HepG2 (cell line): ENCODE results near the gene ACOT8. TPM values are rescaled to one million over a fixed set of nuclear protein-coding genes. Genes with fewer than 3 reads are reported as not detected.

Source experiments
- ATAC-seq: fragments of 200-7000 bp; cut with Tn5 transposase; 3 replicates; pipeline ENCODE4 v1.9.1; 2020; ENCODE audit warnings: mild to moderate bottlenecking, moderate library complexity
- BruUV-seq: library from RNA; stranded (reverse); fragments of 400-500 nt; replicated peaks from 2 replicates; lab custom pipeline; 2021; lab: Mats Ljungman, UMichigan
- CTCF ChIA-PET: fragments of 300-600 bp; formaldehyde crosslinking; extraction: SDS; loops from one replicate; lab custom pipeline; 2021; ENCODE audit warnings: low total read pairs, inconsistent platforms, low intra/inter-chr PET ratio; lab: Yijun Ruan, JAX
- POLR2A ChIA-PET: fragments of 350-600 bp; sonication (Branson Sonifier 250); formaldehyde crosslinking; loops from one replicate; lab custom pipeline; 2020; ENCODE audit warnings: antibody characterized with exemption, inconsistent platforms; lab: Yijun Ruan, JAX
- DNase-seq: peaks from one replicate; pipeline ENCODE4 v3.0.0-alpha.2; 2015; ENCODE audit warnings: low spot score
- FAIRE-seq: peaks from 3 replicates; lab custom pipeline; 2011; peaks lifted over from hg19 to GRCh38; lab: Jason Lieb, UNC
- H2AFZ ChIP-seq: one replicate; pipeline ENCODE4 v1.6.1; 2011; ENCODE audit warnings: low read length, inconsistent platforms
- H3K27ac ChIP-seq: fragments of 300-600 bp; 3 replicates; pipeline ENCODE4 v1.8.0; 2011; ENCODE audit warnings: mixed run types, mild to moderate bottlenecking, mixed read lengths, low read length, inconsistent platforms; ENCODE audit not compliant: insufficient read depth; ENCODE audit errors: extremely low read length
- H3K27me3 ChIP-seq, 2 experiments: fragments of 200-600 bp in 1 of 2; 2 replicates in 1 of 2; 3 replicates in 1 of 2; pipeline versions ENCODE4 v1.6.0 to v1.8.0; 2011; ENCODE audit warnings: low read length in 2 of 2, mild to moderate bottlenecking in 2 of 2, moderate library complexity in 2 of 2, inconsistent platforms in 1 of 2; ENCODE audit not compliant: insufficient read depth in 2 of 2, control insufficient read depth in 1 of 2
- H3K36me3 ChIP-seq, 2 experiments: fragments of 200-600 bp in 1 of 2; replicated peaks in 1 of 2; 2 replicates in 1 of 2; 3 replicates in 1 of 2; pipeline versions ENCODE4 v1.5.1 to v1.8.0; 2011; ENCODE audit warnings: low read length in 2 of 2, inconsistent platforms in 1 of 2; ENCODE audit not compliant: insufficient read depth in 2 of 2, control insufficient read depth in 1 of 2
- H3K4me1 ChIP-seq: 2 replicates; pipeline ENCODE4 v1.5.1; 2012; ENCODE audit warnings: low read length, inconsistent platforms; ENCODE audit not compliant: insufficient read depth
- H3K4me2 ChIP-seq: 2 replicates; pipeline ENCODE4 v1.6.0; 2011; ENCODE audit warnings: low read depth, low read length, inconsistent platforms
- H3K4me3 ChIP-seq, 3 experiments: fragments of 200-600 bp in 1 of 3; sonication (generic), shearing (Covaris generic) in 1 of 3; replicated peaks in 1 of 3; 2 replicates each; pipeline ENCODE4 v1.5.1; 2011 to 2016; ENCODE audit warnings: low read length in 3 of 3, inconsistent platforms in 2 of 3, low read depth in 2 of 3, mild to moderate bottlenecking in 2 of 3, control low read depth in 1 of 3, mixed read lengths in 1 of 3; ENCODE audit not compliant: insufficient read depth in 1 of 3
- H3K79me2 ChIP-seq: one replicate; pipeline ENCODE4 v1.6.1; 2011; ENCODE audit warnings: low read length, inconsistent platforms; ENCODE audit not compliant: insufficient read depth
- H3K9ac ChIP-seq: 2 replicates; pipeline ENCODE4 v1.6.0; 2011; ENCODE audit warnings: mild to moderate bottlenecking, low read depth, low read length, inconsistent platforms; ENCODE audit not compliant: insufficient read depth
- H3K9me3 ChIP-seq: 2 replicates; pipeline ENCODE4 v1.5.1; 2012; ENCODE audit warnings: mild to moderate bottlenecking, low read length
- H4K20me1 ChIP-seq: 2 replicates; pipeline ENCODE4 v1.6.0; 2011; ENCODE audit warnings: inconsistent platforms, mild to moderate bottlenecking, low read length, moderate library complexity; ENCODE audit not compliant: insufficient read depth
- FLYWCH1 ChIP-seq: sonication (generic); formaldehyde crosslinking; IDR thresholded peaks from 2 replicates; pipeline ENCODE4 v1.8.1; 2023; ENCODE audit warnings: mild to moderate bottlenecking, missing genetic modification reagents
- FOXA1 ChIP-seq, 2 experiments: fragments of 450-650 bp in 1 of 2; sonication (generic) in 1 of 2; formaldehyde crosslinking in 1 of 2; IDR thresholded peaks; 2 replicates each; pipeline versions ENCODE4 v1.4.0 to v1.6.1; 2016 to 2020; ENCODE audit warnings: missing genetic modification reagents in 1 of 2
- FOXA3 ChIP-seq: IDR thresholded peaks from 2 replicates; pipeline ENCODE4 v1.6.1; 2016; ENCODE audit warnings: missing genetic modification reagents, missing compliant biosample characterization
- HMG20B ChIP-seq: conservative IDR thresholded peaks from 2 replicates; pipeline ENCODE4 v1.6.1; 2016; ENCODE audit warnings: missing genetic modification reagents, missing compliant biosample characterization
- PHF8 ChIP-seq: sonication (generic); formaldehyde crosslinking; IDR thresholded peaks from 2 replicates; pipeline ENCODE4 v1.5.0; 2020; ENCODE audit warnings: missing genetic modification reagents
- ZNF740 ChIP-seq: sonication (generic); formaldehyde crosslinking; IDR thresholded peaks from 2 replicates; pipeline ENCODE4 v1.4.0; 2020; ENCODE audit warnings: missing genetic modification reagents
- WGBS: methylation state at CpG from one replicate; pipeline ENCODE4 v1.1.6; 2017; ENCODE audit warnings: low lambda C conversion rate; 5-methylcytosine and 5-hydroxymethylcytosine counted together
- in situ Hi-C: cut with HindIII; loops from 2 replicates; pipeline ENCODE4 v1.10.0; 2017; ENCODE audit warnings: low pct_unique_long_range_greater_than_20kb; ENCODE audit not compliant: extremely low pct_ligation_motif_present
- intact Hi-C: fragments of 100-400 bp; cut with micrococcal nuclease; formaldehyde crosslinking; loops from one replicate; pipeline ENCODE4 v1.10.0; 2022; ENCODE audit not compliant: unreplicated experiment
- polyA plus RNA-seq, 8 experiments: library from polyadenylated mRNA; depleted of rRNA in 3 of 8; stranded (reverse) in 7 of 8; unstranded in 1 of 8; fragments of >200 nt; fragmentation: Illumina TruSeq in 4 of 8; extraction: Trizol in 4 of 8; gene quantifications; 2 replicates each; pipeline versions ENCODE4 v1.2.1 to v1.2.3, GENCODE V29; 2011 to 2016; ENCODE audit warnings: low read depth in 4 of 8, missing spikeins in 1 of 8, mixed read lengths in 1 of 8; ENCODE audit not compliant: insufficient read depth in 1 of 8
- total RNA-seq, 5 experiments: library from RNA; depleted of rRNA; stranded (reverse); fragments of >200 nt; fragmentation: Illumina TruSeq; extraction: Trizol; gene quantifications; 2 replicates each; pipeline ENCODE4 v1.2.3, GENCODE V29; 2016; ENCODE audit warnings: low read depth in 1 of 5
- TF ChIP-seq, protein P1 (sequence below): sonication (generic); formaldehyde crosslinking; IDR thresholded peaks from 2 replicates; pipeline ENCODE4 v1.8.1; 2022; ENCODE audit warnings: mild to moderate bottlenecking, missing genetic modification reagents

ACOT8 gene
- total and polyA plus RNA-seq, 2 of the 13 experiments (the other 11 are each of a cell fraction or from before 2014, with no cell fraction given), result 31.4 to 45.5 TPM

GRCh38 chr20:45836841-45837240 lies 20.4 kb downstream of the ACOT8 start:
- WGBS, result 65% methylated on average over 1 of the region's 1 CpG
- no peaks in the 10 kb centered on the region for H3K9me3 ChIP-seq
- H2AFZ ChIP-seq, result no peak overlapping the region
- peaks cover 42% of the 10 kb centered on the region for H3K4me1 ChIP-seq
- intact Hi-C loops, result no loop called here
- H3K79me2 ChIP-seq, result no peaks in the 10 kb centered on the region
- H3K36me3 ChIP-seq, result peaks cover 8 to 12% of the 10 kb centered on the region in 2 experiments; a peak in 3 of 5 replicates
- no peaks in the 10 kb centered on the region for H3K27me3 ChIP-seq
- ATAC-seq, result no peak
- H3K27ac ChIP-seq, result no peak overlapping the region
- no peak for DNase-seq
- FAIRE-seq, result no peak
- no peak overlapping the region for H3K9ac ChIP-seq
- in situ Hi-C loops, result no loop called here
- TF ChIP-seq FOXA3, result 0 out of 2 replicates have a peak, but pooled peaks have one; percentile 21
- TF ChIP-seq, protein P1, sequence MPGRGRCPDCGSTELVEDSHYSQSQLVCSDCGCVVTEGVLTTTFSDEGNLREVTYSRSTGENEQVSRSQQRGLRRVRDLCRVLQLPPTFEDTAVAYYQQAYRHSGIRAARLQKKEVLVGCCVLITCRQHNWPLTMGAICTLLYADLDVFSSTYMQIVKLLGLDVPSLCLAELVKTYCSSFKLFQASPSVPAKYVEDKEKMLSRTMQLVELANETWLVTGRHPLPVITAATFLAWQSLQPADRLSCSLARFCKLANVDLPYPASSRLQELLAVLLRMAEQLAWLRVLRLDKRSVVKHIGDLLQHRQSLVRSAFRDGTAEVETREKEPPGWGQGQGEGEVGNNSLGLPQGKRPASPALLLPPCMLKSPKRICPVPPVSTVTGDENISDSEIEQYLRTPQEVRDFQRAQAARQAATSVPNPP, result no peak
- no peak for TF ChIP-seq FOXA1 (IDR thresholded peaks at IDR 0.05)
- TF ChIP-seq FOXA1 (CRISPR knock-in tag; IDR thresholded peaks at IDR 0.05), result peak; percentile 26; the same call in 1 of the 2 replicates
- TF ChIP-seq HMG20B (CRISPR knock-in tag), result peak; percentile 73; the same call in 1 of the 2 replicates
- no peak for TF ChIP-seq FLYWCH1
- H4K20me1 ChIP-seq, result no peaks in the 10 kb centered on the region
- CTCF ChIA-PET, result no interaction called here
- no peak overlapping the region for H3K4me3 ChIP-seq
- POLR2A ChIA-PET, result interaction anchor here (0.9 to 1.3 kb wide), 3 partner anchors 27 to 88 kb away, joined by 3 to 4 read pairs (median 4); partner anchors contain the start of gene ZSWIM1
- no peak overlapping the region for H3K4me2 ChIP-seq
- BruUV-seq, result no TSS peak

DNA sequence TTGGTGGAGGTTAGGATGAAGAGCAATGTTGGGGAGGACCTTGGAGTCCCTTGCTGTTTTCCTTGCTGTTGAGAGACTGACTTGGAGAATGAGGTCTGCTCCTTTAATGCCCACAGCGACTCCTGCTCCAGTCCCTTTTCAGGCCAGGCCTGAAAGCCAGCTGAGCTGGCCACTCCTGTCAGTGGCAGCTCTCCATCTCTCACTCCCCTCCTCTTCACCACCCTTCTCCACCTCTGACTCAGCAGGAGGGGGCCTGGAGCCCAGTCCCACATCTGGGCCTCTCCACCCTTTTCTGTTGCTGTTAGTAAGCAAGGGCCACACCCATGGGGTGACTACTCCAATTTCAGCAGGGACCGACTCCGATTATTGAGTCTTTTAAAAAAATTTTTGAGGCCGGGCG lies 21.4 kb downstream of the ACOT8 start:
- Histone ChIP-seq H3K9ac (no peak overlapping the region), H2AFZ (no peak overlapping the region), H4K20me1 (no peaks in the 10 kb centered on the region), H3K4me1 (peaks cover 46% of the 10 kb centered on the region), H3K27me3 (no peaks in the 10 kb centered on the region), H3K79me2 (no peaks in the 10 kb centered on the region), H3K4me3 (no peak overlapping the region), H3K36me3 (peaks cover 2 to 4% of the 10 kb centered on the region in 2 experiments; a peak in 1 of 5 replicates), H3K9me3 (no peaks in the 10 kb centered on the region), H3K27ac (no peak overlapping the region), H3K4me2 (no peak overlapping the region)
- CTCF ChIA-PET, result no interaction called here
- no peak for DNase-seq
- intact Hi-C loops (no loop called here), in situ Hi-C loops (no loop called here)
- POLR2A ChIA-PET, result no interaction called here
- FAIRE-seq, result no peak
- no peak for ATAC-seq
- WGBS, result 95% methylated on average over 5 of the region's 5 CpGs
- no TSS peak for BruUV-seq
- TF ChIP-seq PHF8 (CRISPR knock-in tag), result 0 out of 2 replicates have a peak, but pooled peaks have one; percentile 9
- TF ChIP-seq ZNF740 (CRISPR knock-in tag), result no peak
